Stimulated activated CD4-positive, alpha-beta T cell treated with anti-CD3 and anti-CD28 coated beads, TNF-alpha, amount 100 ng/mL, for 1 hour (primary cell): ENCODE data around the gene RGL2.
A peak's percentile ranks its signal among the peaks of the same experiment; 100 is the strongest.
"Not testable (repeated sequence)": the region's sequence is repeated elsewhere in the genome, so short reads cannot be mapped to it uniquely, and the experiment has no call there.

Experiments
- DNase-seq, 3 donors: peaks; one replicate each; pipeline ENCODE4 v3.0.0-alpha.2; 2020; ENCODE audit warnings: low read depth in 3 of 3, low spot score in 1 of 3

The RGL2 gene

GRCh38 chr6:33294086-33294823 lies 4.5 kb downstream of the RGL2 start:
- DNase-seq = no peak

- no peak for DNase-seq
Observed at GRCh38 chr6:33292996-33293682, 5.6 kb downstream of the RGL2 start.

GRCh38 chr6:33290459-33290858 lies 8.3 kb downstream of the RGL2 start:
- no peak for DNase-seq

GRCh38 chr6:33289784-33290315 lies 8.9 kb downstream of the RGL2 start:
- DNase-seq = no peak

- peak in 2 of 3 donors; percentile 40 to 48 for DNase-seq
Observed at GRCh38 chr6:33288921-33289783, 9.6 kb downstream of the RGL2 start, which contains the start of the genes PFDN6 and WDR46. TSS of gene PFDN6 (plus strand) at chr6:33289601. CDS start at chr6:33289857, 256 bp downstream. TSS of gene WDR46 (minus strand) at chr6:33289239. CDS start at chr6:33289170, 69 bp downstream.

GRCh38 chr6:33288141-33288920 lies 10.4 kb downstream of the RGL2 start:
- no peak for DNase-seq

- no peak for DNase-seq
Observed at GRCh38 chr6:33286946-33287914, 11.5 kb downstream of the RGL2 start.

- DNase-seq = not testable (repeated sequence)
Observed at GRCh38 chr6:33285214-33285613, 13.5 kb downstream of the RGL2 start.

GRCh38 chr6:33280539-33280938 lies 18.2 kb downstream of the RGL2 start:
- DNase-seq = no peak

GRCh38 chr6:33279971-33280511 lies 18.7 kb downstream of the RGL2 start:
- DNase-seq = no peak

- DNase-seq = no peak
Observed at GRCh38 chr6:33279257-33279695, 19.5 kb downstream of the RGL2 start.

- no peak for DNase-seq
Observed at GRCh38 chr6:33278810-33279209, 19.9 kb downstream of the RGL2 start.

- DNase-seq = no peak
Observed at GRCh38 chr6:33278392-33278741, 20.4 kb downstream of the RGL2 start.

GRCh38 chr6:33277663-33278391 lies 20.9 kb downstream of the RGL2 start:
- DNase-seq = no peak

GRCh38 chr6:33276864-33277662 lies 21.7 kb downstream of the RGL2 start, which contains the start of gene B3GALT4:
TSS of gene B3GALT4 (plus strand) at chr6:33277123. CDS start at chr6:33277420, 297 bp downstream.
- peak in 2 of 3 donors; percentile 21 to 64 for DNase-seq

GRCh38 chr6:33276581-33276863 lies 22.2 kb downstream of the RGL2 start:
- DNase-seq = no peak

- DNase-seq = not testable (repeated sequence)
Observed at GRCh38 chr6:33275795-33276580, 22.8 kb downstream of the RGL2 start.
